Cardiac muscle cell (in vitro differentiated cells and primary cell): ENCODE measurements around the gene C1orf115. TPM values are rescaled to one million over a fixed set of nuclear protein-coding genes. Genes with fewer than 3 reads are reported as not detected.

Experiments
- DNase-seq, 2 donors: peaks; one replicate each; pipeline versions ENCODE4 v3.0.0 to v3.0.0-alpha.2; 2010 to 2017; ENCODE audit warnings: low read depth in 1 of 2, low spot score in 1 of 2
- H3K27ac ChIP-seq: fragments of 200-600 bp; sonication (generic); 2 replicates; pipeline ENCODE4 v1.5.1; 2016
- H3K27me3 ChIP-seq: fragments of 200-600 bp; sonication (generic); 2 replicates; pipeline ENCODE4 v1.6.0; 2016; ENCODE audit warnings: control low read depth
- H3K36me3 ChIP-seq: fragments of 200-600 bp; sonication (generic); 2 replicates; pipeline ENCODE4 v1.5.1; 2016; ENCODE audit warnings: control low read depth
- H3K4me1 ChIP-seq: fragments of 200-600 bp; sonication (generic); 2 replicates; pipeline ENCODE4 v1.8.1; 2017; ENCODE audit warnings: low read depth, mild to moderate bottlenecking, mixed run types
- H3K4me3 ChIP-seq: fragments of 200-600 bp; sonication (generic); 2 replicates; pipeline ENCODE4 v1.5.1; 2016; ENCODE audit warnings: mild to moderate bottlenecking
- H3K9me3 ChIP-seq: fragments of 200-600 bp; sonication (generic); 2 replicates; pipeline ENCODE4 v1.5.1; 2017; ENCODE audit warnings: low read depth, mild to moderate bottlenecking, control low read depth
- polyA plus RNA-seq: library from polyadenylated mRNA; unstranded; fragments of >200 nt; fragmentation: Nextera tagmentation; extraction: Ambion mirVana; gene quantifications from 2 replicates; pipeline ENCODE4 v1.2.1, GENCODE V29; 2016
- total RNA-seq: library from RNA; depleted of rRNA; stranded (reverse); fragments of >200 nt; gene quantifications from 2 replicates; pipeline ENCODE4 v1.2.3, GENCODE V29; 2016
- TF ChIP-seq, protein P1 (sequence below): IDR thresholded peaks from 2 replicates; pipeline ENCODE4 v1.5.1; 2012; ENCODE audit warnings: low read depth, mild to moderate bottlenecking, low read length

The C1orf115 gene
- total and polyA plus RNA-seq, 2 experiments from 2014 or later, result 5.3 to 7.5 TPM

GRCh38 chr1:220689666-220690065, 497 bp upstream of the C1orf115 start:
- Histone ChIP-seq H3K36me3 (no peaks in the 10 kb centered on the region), H3K9me3 (no peaks in the 10 kb centered on the region), H3K27me3 (peaks cover 45% of the 10 kb centered on the region), H3K4me1 (peaks cover 5% of the 10 kb centered on the region), H3K27ac (no peak overlapping the region), H3K4me3 (peak overlapping the region; percentile 46)
- DNase-seq, result no peak
- TF ChIP-seq, protein P1, sequence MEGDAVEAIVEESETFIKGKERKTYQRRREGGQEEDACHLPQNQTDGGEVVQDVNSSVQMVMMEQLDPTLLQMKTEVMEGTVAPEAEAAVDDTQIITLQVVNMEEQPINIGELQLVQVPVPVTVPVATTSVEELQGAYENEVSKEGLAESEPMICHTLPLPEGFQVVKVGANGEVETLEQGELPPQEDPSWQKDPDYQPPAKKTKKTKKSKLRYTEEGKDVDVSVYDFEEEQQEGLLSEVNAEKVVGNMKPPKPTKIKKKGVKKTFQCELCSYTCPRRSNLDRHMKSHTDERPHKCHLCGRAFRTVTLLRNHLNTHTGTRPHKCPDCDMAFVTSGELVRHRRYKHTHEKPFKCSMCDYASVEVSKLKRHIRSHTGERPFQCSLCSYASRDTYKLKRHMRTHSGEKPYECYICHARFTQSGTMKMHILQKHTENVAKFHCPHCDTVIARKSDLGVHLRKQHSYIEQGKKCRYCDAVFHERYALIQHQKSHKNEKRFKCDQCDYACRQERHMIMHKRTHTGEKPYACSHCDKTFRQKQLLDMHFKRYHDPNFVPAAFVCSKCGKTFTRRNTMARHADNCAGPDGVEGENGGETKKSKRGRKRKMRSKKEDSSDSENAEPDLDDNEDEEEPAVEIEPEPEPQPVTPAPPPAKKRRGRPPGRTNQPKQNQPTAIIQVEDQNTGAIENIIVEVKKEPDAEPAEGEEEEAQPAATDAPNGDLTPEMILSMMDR, result no peak

DNA sequence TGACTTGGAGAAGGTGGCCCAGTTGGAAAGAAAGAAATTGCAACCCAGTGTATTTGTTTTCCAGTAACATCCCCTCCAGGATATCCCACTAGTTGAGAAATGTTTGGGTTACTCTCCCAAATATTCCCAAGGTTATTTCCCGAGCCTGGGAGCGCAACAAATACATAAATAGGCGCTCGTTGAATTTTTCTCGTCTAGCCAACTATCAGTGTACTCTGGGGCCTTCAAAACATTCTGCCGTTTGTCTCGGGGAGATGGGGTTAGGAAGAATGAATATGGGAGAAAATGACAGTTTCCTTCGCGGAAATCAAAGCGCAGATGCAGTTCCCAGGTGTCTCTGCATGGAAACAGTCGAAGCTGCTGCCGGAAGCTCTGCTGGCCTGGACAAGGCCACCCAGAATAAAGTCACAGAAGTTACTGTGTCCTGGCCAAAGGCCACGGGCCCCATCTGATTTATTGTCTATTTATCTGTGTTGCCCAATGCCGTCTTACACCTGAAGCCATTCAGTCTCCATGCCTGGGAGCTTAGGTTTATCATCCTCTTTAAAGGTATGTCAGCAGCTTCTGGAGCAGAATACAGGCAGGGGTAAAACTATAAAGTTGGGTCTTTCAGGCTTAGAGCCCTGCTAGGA, 1.0 kb downstream of the C1orf115 start:
- Histone ChIP-seq H3K27ac (no peak overlapping the region), H3K36me3 (no peaks in the 10 kb centered on the region), H3K27me3 (peaks cover 45% of the 10 kb centered on the region), H3K4me1 (no peaks in the 10 kb centered on the region), H3K9me3 (no peaks in the 10 kb centered on the region), H3K4me3 (peak overlapping the region; percentile 46)
- no peak for DNase-seq
- TF ChIP-seq, protein P1, result no peak

GRCh38 chr1:220692436-220693228, 2.5 kb downstream of the C1orf115 start:
- peak in 1 of 2 donors; percentile 37 for DNase-seq
- H3K36me3 ChIP-seq, result no peaks in the 10 kb centered on the region
- peaks cover 45% of the 10 kb centered on the region for H3K27me3 ChIP-seq
- H3K4me1 ChIP-seq, result no peaks in the 10 kb centered on the region
- H3K4me3 ChIP-seq, result no peak overlapping the region
- H3K27ac ChIP-seq, result no peak overlapping the region
- TF ChIP-seq, protein P1, result no peak
- H3K9me3 ChIP-seq, result no peaks in the 10 kb centered on the region

DNA sequence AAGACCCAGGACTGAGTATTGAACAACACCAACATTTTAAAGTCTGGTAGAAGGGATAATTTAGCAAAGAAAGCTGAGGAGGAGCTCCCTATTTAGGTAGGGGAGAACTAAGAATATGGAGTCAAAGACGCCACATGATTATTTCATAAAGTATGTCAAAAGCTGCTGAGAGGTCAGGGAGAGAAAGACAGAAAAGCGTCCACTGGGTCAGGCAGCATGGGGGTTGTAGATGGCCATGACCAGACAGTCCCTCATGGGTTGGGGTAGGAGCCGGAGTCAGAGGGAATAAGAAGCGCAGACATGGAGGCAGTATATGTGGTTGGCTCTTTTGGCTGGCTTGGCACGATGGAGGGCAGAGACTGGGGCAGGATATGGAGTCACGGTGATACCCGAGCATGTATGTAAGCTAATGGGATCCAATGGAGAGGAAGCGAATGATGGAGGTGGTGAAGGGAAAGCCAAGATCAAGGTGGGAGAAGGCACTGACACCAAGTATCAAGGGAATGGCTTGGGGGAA, 4.8 kb downstream of the C1orf115 start:
- H3K36me3 ChIP-seq, result no peaks in the 10 kb centered on the region
- TF ChIP-seq, protein P1, result no peak
- no peak for DNase-seq
- peaks cover 35% of the 10 kb centered on the region for H3K27me3 ChIP-seq
- H3K9me3 ChIP-seq, result no peaks in the 10 kb centered on the region
- no peak overlapping the region for H3K4me3 ChIP-seq
- no peaks in the 10 kb centered on the region for H3K4me1 ChIP-seq
- no peak overlapping the region for H3K27ac ChIP-seq

DNA sequence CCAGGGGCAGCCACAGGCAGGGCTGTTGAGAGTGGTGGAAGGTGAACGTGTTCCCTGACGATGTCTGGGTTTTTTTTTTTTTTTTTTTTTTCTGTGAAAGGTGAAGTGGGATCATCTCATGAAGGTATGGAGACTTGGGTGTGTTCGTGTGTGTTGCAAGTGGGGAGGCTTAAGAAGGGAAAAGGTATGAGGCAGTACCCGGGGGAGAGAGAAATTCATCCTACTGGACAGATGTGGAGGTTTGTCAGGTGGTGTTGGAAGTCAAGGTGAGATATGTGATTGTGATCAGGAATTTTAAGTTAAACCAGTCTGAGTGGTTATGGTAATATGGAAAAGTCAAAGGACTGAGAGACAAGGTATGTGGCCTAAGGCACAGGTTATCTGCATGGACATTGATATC, 5.3 kb downstream of the C1orf115 start:
- peaks cover 32% of the 10 kb centered on the region for H3K27me3 ChIP-seq
- TF ChIP-seq, protein P1, result no peak
- no peak overlapping the region for H3K27ac ChIP-seq
- DNase-seq, result no peak
- no peaks in the 10 kb centered on the region for H3K4me1 ChIP-seq
- no peaks in the 10 kb centered on the region for H3K9me3 ChIP-seq
- no peak overlapping the region for H3K4me3 ChIP-seq
- H3K36me3 ChIP-seq, result no peaks in the 10 kb centered on the region
